CD14-positive monocyte (primary cell): ENCODE results near the gene KCNAB1. TPM values are rescaled to one million over a fixed set of nuclear protein-coding genes. Genes with fewer than 3 reads are reported as not detected.

Source experiments
- DNase-seq, 3 donors: peaks; one replicate each; pipeline ENCODE4 v3.0.0-alpha.2; 2011 to 2022
- H2AFZ ChIP-seq: 2 replicates; pipeline ENCODE4 v1.6.0; 2012; ENCODE audit warnings: mild to moderate bottlenecking, low read depth, low read length, inconsistent platforms; ENCODE audit not compliant: insufficient read depth, poor library complexity, severe bottlenecking
- H3K27ac ChIP-seq, 2 donors: 1 replicate in 1 of 2; 2 replicates in 1 of 2; pipeline ENCODE4 v1.5.1; 2012 to 2013; ENCODE audit warnings: low read length in 2 of 2, control low read depth in 1 of 2, inconsistent platforms in 1 of 2, low read depth in 1 of 2, mild to moderate bottlenecking in 1 of 2
- H3K27me3 ChIP-seq, 2 donors: one replicate each; pipeline versions ENCODE4 v1.6.0 to v1.6.1; 2011 to 2013; ENCODE audit warnings: low read length in 2 of 2; ENCODE audit not compliant: control insufficient read depth in 2 of 2, insufficient read depth in 2 of 2
- H3K36me3 ChIP-seq, 2 donors: replicated peaks in 1 of 2; 1 replicate in 1 of 2; 2 replicates in 1 of 2; pipeline versions ENCODE4 v1.5.1 to v1.6.1; 2012 to 2013; ENCODE audit warnings: low read length in 2 of 2, control low read depth in 1 of 2, inconsistent platforms in 1 of 2, mild to moderate bottlenecking in 1 of 2; ENCODE audit not compliant: insufficient read depth in 2 of 2, control insufficient read depth in 1 of 2
- H3K4me1 ChIP-seq, 2 donors: 1 replicate in 1 of 2; 2 replicates in 1 of 2; pipeline versions ENCODE4 v1.5.1 to v1.6.1; 2012 to 2013; ENCODE audit warnings: low read length in 2 of 2, control low read depth in 1 of 2, inconsistent platforms in 1 of 2, mild to moderate bottlenecking in 1 of 2, moderate library complexity in 1 of 2; ENCODE audit not compliant: insufficient read depth in 2 of 2, control insufficient read depth in 1 of 2
- H3K4me2 ChIP-seq: replicated peaks from 2 replicates; pipeline ENCODE3; 2012; ENCODE audit warnings: low read length, moderate library complexity, mild to moderate bottlenecking; ENCODE audit not compliant: poor library complexity, severe bottlenecking; ENCODE audit errors: extremely low read depth
- H3K4me3 ChIP-seq, 3 experiments: fragments of 200-600 bp in 1 of 3; sonication (generic) in 1 of 3; replicated peaks in 1 of 3; 1 replicate in 2 of 3; 2 replicates in 1 of 3; pipeline ENCODE4 v1.5.1; 2011 to 2013; ENCODE audit warnings: low read length in 3 of 3, mild to moderate bottlenecking in 3 of 3, control low read depth in 2 of 3, low read depth in 2 of 3, inconsistent platforms in 1 of 3, moderate library complexity in 1 of 3
- H3K79me2 ChIP-seq: 2 replicates; pipeline ENCODE4 v1.6.0; 2012; ENCODE audit warnings: mild to moderate bottlenecking, control low read depth, inconsistent platforms, low read length, moderate library complexity; ENCODE audit not compliant: insufficient read depth
- H3K9ac ChIP-seq: 2 replicates; pipeline ENCODE4 v1.6.0; 2017; ENCODE audit warnings: low read length, mild to moderate bottlenecking; ENCODE audit not compliant: insufficient read depth, poor library complexity, severe bottlenecking
- H3K9me3 ChIP-seq, 2 donors: replicated peaks in 1 of 2; 1 replicate in 1 of 2; 2 replicates in 1 of 2; pipeline versions ENCODE4 v1.5.1 to v1.6.1; 2012 to 2013; ENCODE audit warnings: low read length in 2 of 2, control low read depth in 1 of 2; ENCODE audit not compliant: control insufficient read depth in 1 of 2, insufficient read depth in 1 of 2
- H4K20me1 ChIP-seq: 2 replicates; pipeline ENCODE4 v1.6.0; 2012; ENCODE audit warnings: mild to moderate bottlenecking, low read length, control low read depth, moderate library complexity; ENCODE audit not compliant: insufficient read depth
- H3K27ac Mint-ChIP-seq, 7 donors: one replicate each; pipeline ENCODE4 v1.8.0; 2020; ENCODE audit warnings: mild to moderate bottlenecking in 7 of 7, mixed read lengths in 7 of 7, moderate library complexity in 6 of 7, inconsistent platforms in 2 of 7
- H3K27me3 Mint-ChIP-seq, 3 donors: one replicate each; pipeline ENCODE4 v1.8.0; 2021 to 2022; ENCODE audit warnings: low read depth in 3 of 3, mild to moderate bottlenecking in 3 of 3, mixed read lengths in 3 of 3, moderate library complexity in 3 of 3, inconsistent platforms in 1 of 3
- H3K36me3 Mint-ChIP-seq, 2 donors: one replicate each; pipeline ENCODE4 v1.8.0; 2020; ENCODE audit warnings: mixed read lengths in 2 of 2, inconsistent platforms in 1 of 2, mild to moderate bottlenecking in 1 of 2
- H3K4me1 Mint-ChIP-seq: one replicate; pipeline ENCODE4 v1.8.0; 2020; ENCODE audit warnings: mild to moderate bottlenecking, mixed read lengths
- H3K4me3 Mint-ChIP-seq, 2 donors: one replicate each; pipeline ENCODE4 v1.8.0; 2020; ENCODE audit warnings: mild to moderate bottlenecking in 2 of 2, mixed read lengths in 2 of 2, moderate library complexity in 1 of 2
- H3K9me3 Mint-ChIP-seq, 7 donors: one replicate each; pipeline ENCODE4 v1.8.0; 2020 to 2022; ENCODE audit warnings: mixed read lengths in 7 of 7, mild to moderate bottlenecking in 6 of 7, moderate library complexity in 6 of 7, inconsistent platforms in 2 of 7
- CTCF ChIP-seq: fragments of 200-600 bp; IDR thresholded peaks from one replicate; pipeline ENCODE4 v1.8.0; 2022; ENCODE audit warnings: antibody characterized with exemption, mild to moderate bottlenecking
- WGBS: methylation state at CpG from one replicate; pipeline ENCODE4 v1.1.5; 2013; ENCODE audit warnings: missing lambda C conversion rate; ENCODE audit not compliant: insufficient coverage; 5-methylcytosine and 5-hydroxymethylcytosine counted together
- intact Hi-C, 2 donors: fragments of 100-400 bp; cut with micrococcal nuclease; formaldehyde crosslinking; loops; one replicate each; pipeline versions ENCODE4 v1.15.0 to v1.15.1; 2023
- polyA plus RNA-seq, 3 donors: library from polyadenylated mRNA; depleted of rRNA in 1 of 3; unstranded in 2 of 3; stranded (reverse) in 1 of 3; fragments of 300-500 nt in 2 of 3; fragments of >200 nt in 1 of 3; fragmentation: Illumina TruSeq in 2 of 3; gene quantifications; 1 replicate in 2 of 3; 2 replicates in 1 of 3; pipeline ENCODE4 v1.2.3, GENCODE V29; 2012 to 2021

KCNAB1 gene
- polyA plus RNA-seq, 3 donors: 0.08 to 0.14 TPM; not detected in 1

DNA sequence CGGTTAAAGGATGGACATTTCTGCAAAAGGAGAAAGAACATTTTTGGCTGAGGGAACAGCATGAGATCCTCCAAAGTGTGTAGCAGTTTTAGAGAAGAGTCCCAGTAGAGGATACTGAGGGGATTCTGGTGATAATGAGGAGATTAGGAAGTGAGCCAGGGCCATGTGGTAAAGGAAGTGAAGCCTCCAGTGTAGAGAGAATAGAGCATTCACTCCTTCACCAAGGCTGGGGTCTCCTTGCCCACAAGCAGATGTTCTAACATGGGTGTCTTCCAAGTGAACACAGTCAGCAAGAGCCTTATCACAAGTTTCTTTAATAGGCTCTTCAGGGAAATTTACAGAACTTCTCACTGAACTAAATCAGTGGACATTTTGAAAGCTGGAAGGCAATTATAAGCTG lies 260.9 kb downstream of the KCNAB1 start:
- Histone ChIP-seq H3K27ac (no peak overlapping the region), H2AFZ (no peak overlapping the region)
- 22% methylated on average over 1 of the region's 1 CpG for WGBS

DNA sequence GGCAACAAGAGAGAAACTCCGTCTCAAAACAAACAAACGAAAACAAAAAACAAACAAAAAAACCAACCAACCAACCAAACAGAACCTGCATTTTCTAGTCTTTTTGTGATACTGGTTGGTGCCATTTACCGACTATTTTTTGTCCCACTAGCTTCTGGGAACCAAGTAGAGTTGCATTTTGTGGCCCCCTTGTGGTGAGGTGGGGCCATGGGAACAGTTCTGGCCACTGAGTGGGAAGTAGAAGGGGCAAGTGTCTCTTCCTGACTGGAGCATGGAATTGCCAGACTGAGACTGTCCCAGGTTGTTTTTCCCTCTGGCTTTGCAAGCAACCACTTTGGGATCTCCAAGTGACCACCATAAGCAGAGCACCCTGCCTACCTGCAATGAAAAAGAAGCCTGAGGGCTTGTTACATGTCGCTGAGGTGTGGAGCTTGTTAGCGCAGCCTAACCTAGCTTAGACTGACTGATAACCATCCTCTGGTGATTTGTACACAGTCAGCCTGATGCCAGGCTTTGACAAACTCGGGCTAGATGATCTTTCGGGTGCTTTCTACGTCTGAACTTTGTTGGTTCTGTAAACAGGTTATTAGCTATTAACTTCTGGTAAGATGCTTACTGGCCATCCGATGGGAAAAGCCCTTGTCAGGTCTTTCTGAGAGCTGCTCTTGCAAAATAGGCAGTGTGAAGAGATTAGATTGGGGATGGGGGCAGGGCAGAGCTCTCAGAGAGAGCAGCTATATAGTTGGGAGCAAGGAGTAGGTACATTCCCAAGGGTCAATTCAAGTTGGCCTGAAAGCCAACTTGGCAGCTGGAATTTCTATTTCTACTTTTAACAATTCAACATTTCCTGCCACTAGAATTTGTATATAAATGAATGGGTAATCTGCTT lies 262.3 kb downstream of the KCNAB1 start:
- Mint-ChIP-seq H3K9me3 (no peaks in the 10 kb centered on the region), H3K27me3 (peaks cover 0 to 5% (median 3%) of the 10 kb centered on the region in 3 donors), H3K4me3 (no peak overlapping the region), H3K4me1 (no peaks in the 10 kb centered on the region), H3K27ac (no peak overlapping the region), H3K36me3 (no peaks in the 10 kb centered on the region)
- Histone ChIP-seq H3K79me2 (no peaks in the 10 kb centered on the region), H3K9me3 (no peaks in the 10 kb centered on the region), H3K9ac (no peak overlapping the region), H3K27ac (no peak overlapping the region), H2AFZ (no peak overlapping the region), H3K36me3 (no peaks in the 10 kb centered on the region), H3K4me1 (no peaks in the 10 kb centered on the region), H3K27me3 (no peaks in the 10 kb centered on the region), H4K20me1 (no peaks in the 10 kb centered on the region), H3K4me3 (no peak overlapping the region), H3K4me2 (no peak overlapping the region)
- WGBS: 91% methylated on average over 7 of the region's 9 CpGs
- TF ChIP-seq CTCF: peak; percentile 84
- DNase-seq: peak; percentile 25 to 37 (median 36)
- intact Hi-C loops: loop anchor here in 1 of 2 donors (2.0 kb wide), 1 partner anchor 232 kb away; no protein-coding TSS in a partner anchor

More for the DNA sequence above, 260.9 kb downstream of the KCNAB1 start:
- H3K4me1 Mint-ChIP-seq: no peaks in the 10 kb centered on the region
- Histone ChIP-seq H4K20me1 (no peaks in the 10 kb centered on the region), H3K4me1 (no peaks in the 10 kb centered on the region), H3K27me3 (no peaks in the 10 kb centered on the region), H3K9me3 (no peaks in the 10 kb centered on the region), H3K4me2 (no peak overlapping the region), H3K36me3 (no peaks in the 10 kb centered on the region), H3K9ac (no peak overlapping the region), H3K79me2 (no peaks in the 10 kb centered on the region), H3K4me3 (no peak overlapping the region)
- no peaks in the 10 kb centered on the region for H3K36me3 Mint-ChIP-seq
- peaks cover 0 to 2% (median 0%) of the 10 kb centered on the region in 7 donors for H3K9me3 Mint-ChIP-seq
- DNase-seq: no peak
- H3K27ac Mint-ChIP-seq: no peak overlapping the region
- H3K27me3 Mint-ChIP-seq: peaks cover 0 to 5% (median 1%) of the 10 kb centered on the region in 3 donors
- H3K4me3 Mint-ChIP-seq: no peak overlapping the region
- TF ChIP-seq CTCF: no peak
- intact Hi-C loops: loop anchor here in 1 of 2 donors (2.0 kb wide), 1 partner anchor 228 kb away; no protein-coding TSS in a partner anchor
